ENCODE data around the gene DNM3. TPM values are rescaled to one million over a fixed set of nuclear protein-coding genes. Genes with fewer than 3 reads are reported as not detected.

The DNM3 gene
- total and polyA plus RNA-seq, 9 of the 15 experiments (the other 6 are each of a cell fraction or from before 2014, with no cell fraction given) = 0.08 to 0.36 (median 0.22) TPM; not detected in 1

- TF ChIP-seq, protein P1, sequence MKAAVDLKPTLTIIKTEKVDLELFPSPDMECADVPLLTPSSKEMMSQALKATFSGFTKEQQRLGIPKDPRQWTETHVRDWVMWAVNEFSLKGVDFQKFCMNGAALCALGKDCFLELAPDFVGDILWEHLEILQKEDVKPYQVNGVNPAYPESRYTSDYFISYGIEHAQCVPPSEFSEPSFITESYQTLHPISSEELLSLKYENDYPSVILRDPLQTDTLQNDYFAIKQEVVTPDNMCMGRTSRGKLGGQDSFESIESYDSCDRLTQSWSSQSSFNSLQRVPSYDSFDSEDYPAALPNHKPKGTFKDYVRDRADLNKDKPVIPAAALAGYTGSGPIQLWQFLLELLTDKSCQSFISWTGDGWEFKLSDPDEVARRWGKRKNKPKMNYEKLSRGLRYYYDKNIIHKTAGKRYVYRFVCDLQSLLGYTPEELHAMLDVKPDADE (conservative IDR thresholded peaks at IDR 0.05; ENCODE audit: control insufficient read depth, low read depth, low read length) = no peak
- TF ChIP-seq NBN (IDR thresholded peaks at IDR 0.05; ENCODE audit: low read depth) (no peak), HIVEP1 (CRISPR knock-in tag; IDR thresholded peaks at IDR 0.05) (no peak; the same call in 1 of the 2 replicates), ZNF239 (CRISPR knock-in tag; IDR thresholded peaks at IDR 0.05) (peak; percentile 59), TBL1XR1 (IDR thresholded peaks at IDR 0.05; ENCODE audit: low read length in 2 of 2) (peak; percentile 35 to 64; a peak in 2 of 4 replicates), ZNF134 (CRISPR knock-in tag; conservative IDR thresholded peaks at IDR 0.05) (peak; percentile 55; the same call in 1 of the 2 replicates), TFAM (CRISPR knock-in tag; conservative IDR thresholded peaks at IDR 0.05) (no peak), JUND (IDR thresholded peaks at IDR 0.05; ENCODE audit: borderline replicate concordance, low read depth, low read length) (no peak), JUND (tag; IDR thresholded peaks at IDR 0.05; ENCODE audit: borderline replicate concordance, low read depth, low read length) (no peak; the same call in 2 of the 3 replicates), ZC3H4 (CRISPR knock-in tag; IDR thresholded peaks at IDR 0.05; ENCODE audit: borderline replicate concordance) (no peak), MBD2 (IDR thresholded peaks at IDR 0.05; ENCODE audit: borderline replicate concordance, low read depth) (peak; percentile 65; the same call in 1 of the 2 replicates), CGGBP1 (CRISPR knock-in tag; IDR thresholded peaks at IDR 0.05) (no peak), SMARCA4 (IDR thresholded peaks at IDR 0.05) (peak; percentile 90), ZNF695 (CRISPR knock-in tag; IDR thresholded peaks at IDR 0.05) (peak; percentile 81; the same call in 1 of the 2 replicates), CBX1 (IDR thresholded peaks at IDR 0.05; ENCODE audit: low read depth) (no peak), CREB3 (tag; conservative IDR thresholded peaks at IDR 0.05; ENCODE audit: low read depth) (peak; percentile 96), CHD4 (IDR thresholded peaks at IDR 0.05; ENCODE audit: insufficient read depth, insufficient replicate concordance, low read depth, low read length, poor library complexity, severe bottlenecking) (no peak), ELF1 (tag; IDR thresholded peaks at IDR 0.05) (no peak)
- TF ChIP-seq, protein P2, sequence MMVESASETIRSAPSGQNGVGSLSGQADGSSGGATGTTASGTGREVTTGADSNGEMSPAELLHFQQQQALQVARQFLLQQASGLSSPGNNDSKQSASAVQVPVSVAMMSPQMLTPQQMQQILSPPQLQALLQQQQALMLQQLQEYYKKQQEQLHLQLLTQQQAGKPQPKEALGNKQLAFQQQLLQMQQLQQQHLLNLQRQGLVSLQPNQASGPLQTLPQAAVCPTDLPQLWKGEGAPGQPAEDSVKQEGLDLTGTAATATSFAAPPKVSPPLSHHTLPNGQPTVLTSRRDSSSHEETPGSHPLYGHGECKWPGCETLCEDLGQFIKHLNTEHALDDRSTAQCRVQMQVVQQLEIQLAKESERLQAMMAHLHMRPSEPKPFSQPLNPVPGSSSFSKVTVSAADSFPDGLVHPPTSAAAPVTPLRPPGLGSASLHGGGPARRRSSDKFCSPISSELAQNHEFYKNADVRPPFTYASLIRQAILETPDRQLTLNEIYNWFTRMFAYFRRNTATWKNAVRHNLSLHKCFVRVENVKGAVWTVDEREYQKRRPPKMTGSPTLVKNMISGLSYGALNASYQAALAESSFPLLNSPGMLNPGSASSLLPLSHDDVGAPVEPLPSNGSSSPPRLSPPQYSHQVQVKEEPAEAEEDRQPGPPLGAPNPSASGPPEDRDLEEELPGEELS (CRISPR knock-in tag; IDR thresholded peaks at IDR 0.05; ENCODE audit: borderline replicate concordance) = no peak
- TF ChIP-seq, protein P3, sequence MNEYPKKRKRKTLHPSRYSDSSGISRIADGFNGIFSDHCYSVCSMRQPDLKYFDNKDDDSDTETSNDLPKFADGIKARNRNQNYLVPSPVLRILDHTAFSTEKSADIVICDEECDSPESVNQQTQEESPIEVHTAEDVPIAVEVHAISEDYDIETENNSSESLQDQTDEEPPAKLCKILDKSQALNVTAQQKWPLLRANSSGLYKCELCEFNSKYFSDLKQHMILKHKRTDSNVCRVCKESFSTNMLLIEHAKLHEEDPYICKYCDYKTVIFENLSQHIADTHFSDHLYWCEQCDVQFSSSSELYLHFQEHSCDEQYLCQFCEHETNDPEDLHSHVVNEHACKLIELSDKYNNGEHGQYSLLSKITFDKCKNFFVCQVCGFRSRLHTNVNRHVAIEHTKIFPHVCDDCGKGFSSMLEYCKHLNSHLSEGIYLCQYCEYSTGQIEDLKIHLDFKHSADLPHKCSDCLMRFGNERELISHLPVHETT (CRISPR knock-in tag; conservative IDR thresholded peaks at IDR 0.05 in 1 of 2, IDR thresholded peaks at IDR 0.05 in 1 of 2) = peak in 1 of 2 experiments; percentile 92; a peak in 2 of 4 replicates
- TF ChIP-seq, protein P4, sequence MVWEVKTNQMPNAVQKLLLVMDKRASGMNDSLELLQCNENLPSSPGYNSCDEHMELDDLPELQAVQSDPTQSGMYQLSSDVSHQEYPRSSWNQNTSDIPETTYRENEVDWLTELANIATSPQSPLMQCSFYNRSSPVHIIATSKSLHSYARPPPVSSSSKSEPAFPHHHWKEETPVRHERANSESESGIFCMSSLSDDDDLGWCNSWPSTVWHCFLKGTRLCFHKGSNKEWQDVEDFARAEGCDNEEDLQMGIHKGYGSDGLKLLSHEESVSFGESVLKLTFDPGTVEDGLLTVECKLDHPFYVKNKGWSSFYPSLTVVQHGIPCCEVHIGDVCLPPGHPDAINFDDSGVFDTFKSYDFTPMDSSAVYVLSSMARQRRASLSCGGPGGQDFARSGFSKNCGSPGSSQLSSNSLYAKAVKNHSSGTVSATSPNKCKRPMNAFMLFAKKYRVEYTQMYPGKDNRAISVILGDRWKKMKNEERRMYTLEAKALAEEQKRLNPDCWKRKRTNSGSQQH (CRISPR knock-in tag; IDR thresholded peaks at IDR 0.05) = peak; percentile 90; the same call in 1 of the 2 replicates
These were observed 615.1 kb downstream of the DNM3 start (continued) for GRCh38 chr1:172456344-172456769.
